ENCODE measurements around the gene USP7.

The USP7 gene

DNA sequence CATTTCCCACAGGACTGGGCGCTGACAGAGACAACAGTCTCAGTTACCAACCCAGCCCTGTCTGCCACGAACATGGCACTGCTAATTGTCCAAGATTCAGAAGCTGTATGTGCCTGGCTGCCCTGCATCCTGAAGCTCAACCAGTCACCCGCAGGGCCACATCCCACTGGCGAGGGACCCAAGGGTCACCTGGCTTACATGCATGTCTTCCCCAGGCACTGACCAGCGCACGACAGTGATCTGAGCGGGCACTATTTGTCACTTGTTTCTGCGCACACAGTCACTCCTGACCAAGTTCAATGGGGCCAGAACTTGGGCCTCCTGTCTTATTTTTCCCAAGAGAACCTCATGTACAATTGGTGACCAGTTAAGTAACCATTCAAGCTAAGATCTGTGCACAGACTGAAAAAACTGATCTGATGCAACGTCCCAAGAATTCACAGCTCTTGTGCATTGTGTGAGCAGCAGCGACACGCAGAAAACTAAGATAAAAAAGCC lies 13.1 kb downstream of the USP7 start:
- no peak for DNase-seq

DNA sequence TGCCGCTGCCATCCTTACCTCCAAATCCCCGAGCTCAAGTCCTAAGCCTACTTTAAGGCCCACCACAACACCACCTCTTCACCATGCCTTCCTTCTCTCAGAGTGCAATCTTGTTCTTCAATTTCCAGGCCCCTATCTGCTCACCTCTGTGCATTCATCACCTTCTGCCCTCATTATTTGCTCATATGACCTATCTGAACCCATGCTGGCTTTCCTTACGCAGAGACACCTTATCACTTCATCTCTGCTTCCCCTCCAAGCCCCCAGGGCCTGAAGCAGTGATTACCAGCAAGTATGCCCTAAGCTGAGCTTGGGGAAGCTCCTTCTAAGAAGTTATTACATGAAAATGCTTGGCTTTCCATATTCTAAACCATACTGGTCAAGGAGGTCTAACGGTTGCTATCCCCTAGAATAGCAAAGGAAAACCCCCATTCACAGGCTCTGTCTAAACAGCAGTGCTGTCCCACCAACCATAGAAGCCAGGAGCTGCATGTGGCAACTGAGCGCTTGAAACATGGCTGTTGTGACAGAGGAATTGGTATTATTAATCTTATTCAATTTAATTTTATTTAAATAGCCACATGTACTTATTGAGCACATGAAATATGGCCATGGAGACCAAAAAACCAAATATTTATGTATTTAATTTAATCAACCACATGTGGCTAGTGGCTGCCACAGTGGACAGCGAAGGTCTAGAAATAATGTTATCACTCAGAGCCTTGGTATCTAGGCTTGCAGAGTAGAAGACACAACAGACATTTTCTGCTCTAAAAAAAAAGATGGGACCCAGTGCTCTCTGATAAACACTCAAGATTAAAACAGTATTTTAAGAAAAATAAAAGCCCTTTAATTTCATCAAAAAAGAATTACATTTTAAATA lies 13.9 kb downstream of the USP7 start:
- DNase-seq: no peak

DNA sequence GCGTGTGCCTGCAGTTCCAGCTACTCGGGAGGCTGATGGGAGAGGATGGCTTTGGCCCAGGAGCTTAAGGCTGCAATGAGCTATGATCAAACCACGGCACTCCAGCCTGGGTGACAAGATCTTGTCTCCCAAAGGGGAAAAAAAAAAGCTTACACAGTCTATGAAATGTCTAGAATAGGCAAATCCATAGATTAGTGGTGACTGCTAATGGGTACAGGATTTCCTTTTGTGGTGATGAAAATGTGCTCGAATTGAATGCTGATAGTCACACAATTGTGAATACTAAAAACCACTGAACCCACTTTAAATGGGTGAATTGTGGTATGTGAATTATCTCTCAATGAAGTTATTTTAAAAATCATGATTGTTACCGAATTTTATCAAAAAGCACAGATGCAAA lies 14.9 kb downstream of the USP7 start:
- DNase-seq: no peak

DNA sequence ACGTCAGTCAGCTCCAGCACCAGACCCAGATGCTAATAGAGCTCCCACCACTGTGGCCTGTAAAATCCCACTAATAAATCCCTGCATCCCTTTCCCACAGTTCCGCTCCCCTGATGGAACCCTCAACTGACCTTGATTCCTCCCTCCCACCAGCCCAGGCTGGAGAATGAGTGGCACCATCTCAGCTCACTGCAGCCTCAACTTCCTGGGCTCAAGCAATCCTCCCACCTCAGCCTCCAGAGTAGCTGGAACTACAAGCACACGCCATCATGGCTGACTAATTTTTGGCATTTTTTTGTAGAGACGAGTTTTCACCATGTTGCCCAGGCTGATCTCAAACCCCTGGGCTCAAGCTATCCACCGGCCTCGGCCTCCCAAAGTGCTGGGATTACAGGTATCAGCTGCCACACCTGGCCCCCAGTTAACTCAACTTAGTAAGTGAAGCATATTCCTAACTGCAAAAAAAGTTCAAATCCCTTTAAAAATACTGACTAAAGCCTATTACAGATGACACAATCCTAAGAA lies 15.6 kb downstream of the USP7 start:
- DNase-seq: no peak

DNA sequence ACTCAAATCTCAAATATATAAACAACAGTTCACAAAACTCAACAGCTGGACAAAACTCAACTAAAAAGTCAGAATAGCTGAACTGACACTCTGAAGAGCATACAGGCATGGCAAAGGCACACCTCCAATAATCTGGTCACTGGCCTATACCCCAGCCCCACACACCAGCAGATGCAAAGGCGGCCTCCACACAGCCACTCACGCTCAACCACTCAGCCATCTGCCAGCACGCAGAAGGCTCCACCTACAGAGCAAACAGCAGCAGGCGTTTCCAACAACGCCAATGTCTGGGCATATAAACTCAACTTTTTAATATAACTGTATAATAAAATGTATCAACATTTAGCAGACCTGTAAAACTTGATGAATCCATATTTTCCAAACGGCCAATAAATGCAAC lies 17.2 kb downstream of the USP7 start:
- no peak for DNase-seq

DNA sequence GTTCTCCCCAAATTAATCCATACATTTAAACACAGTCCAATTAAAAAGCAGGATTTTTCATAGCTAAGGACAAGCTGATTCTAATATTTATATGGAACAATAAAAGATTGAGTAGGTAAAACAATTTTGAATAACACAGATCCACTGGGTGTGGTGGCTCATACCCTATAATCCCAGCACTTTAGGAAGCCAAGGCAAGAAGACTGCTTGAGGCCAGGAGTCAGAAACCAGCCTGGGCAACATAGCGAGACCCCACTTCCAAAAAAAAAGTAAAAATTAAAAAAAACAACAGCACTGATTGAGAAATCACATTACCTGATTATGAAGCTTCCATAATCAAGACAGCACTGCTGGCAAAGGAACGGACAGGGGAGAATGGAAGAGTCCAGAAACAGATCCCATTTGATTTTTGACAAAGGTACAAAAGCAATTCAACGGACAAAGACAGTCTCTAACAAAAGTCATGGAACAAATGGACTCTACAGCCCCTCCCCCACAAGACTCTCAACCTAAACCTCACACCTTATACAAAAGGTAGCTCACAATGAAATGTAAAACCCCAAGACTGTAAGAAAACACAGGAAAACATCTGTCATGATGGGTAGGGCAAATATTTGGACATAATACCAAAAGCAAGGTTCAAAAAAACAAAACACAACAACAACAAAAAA lies 17.9 kb downstream of the USP7 start:
- no peak for DNase-seq

DNA sequence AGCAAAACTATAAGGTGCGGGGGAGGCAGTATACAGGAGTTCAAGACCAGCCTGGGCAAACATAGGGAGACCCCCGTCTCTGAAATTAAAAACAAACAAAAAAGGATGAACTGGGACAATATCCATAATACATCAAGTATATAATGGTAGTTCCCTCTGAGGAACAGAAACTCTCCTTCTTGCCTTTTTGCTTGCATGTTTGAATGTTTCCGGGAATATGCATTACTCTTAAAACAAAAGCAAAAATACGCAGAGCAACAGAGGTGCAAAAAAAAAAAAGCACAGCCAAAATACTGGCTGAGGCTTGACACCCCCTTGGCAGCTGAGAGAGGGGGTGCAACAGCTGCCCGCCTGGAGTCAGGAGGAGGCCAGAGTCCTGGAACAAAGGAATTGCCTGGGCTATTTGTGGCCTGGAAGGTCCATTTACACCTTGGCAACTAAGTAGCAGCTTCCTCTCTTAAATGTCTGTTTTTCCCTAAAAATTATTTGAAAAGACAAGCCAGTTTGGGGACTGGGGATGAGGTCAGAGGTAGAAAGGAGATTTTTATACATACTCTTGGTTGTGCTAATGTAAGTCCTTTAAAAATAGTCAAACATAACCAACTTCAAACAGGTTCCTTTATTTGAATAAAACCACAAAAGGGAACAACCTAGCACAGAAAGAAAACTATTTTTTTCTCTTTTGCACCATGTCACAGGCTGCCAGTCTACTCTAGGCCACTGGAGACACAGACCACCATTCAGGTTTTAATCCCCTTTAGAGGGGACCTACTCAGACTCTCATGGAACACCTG lies 19.5 kb downstream of the USP7 start:
- DNase-seq: no peak

DNA sequence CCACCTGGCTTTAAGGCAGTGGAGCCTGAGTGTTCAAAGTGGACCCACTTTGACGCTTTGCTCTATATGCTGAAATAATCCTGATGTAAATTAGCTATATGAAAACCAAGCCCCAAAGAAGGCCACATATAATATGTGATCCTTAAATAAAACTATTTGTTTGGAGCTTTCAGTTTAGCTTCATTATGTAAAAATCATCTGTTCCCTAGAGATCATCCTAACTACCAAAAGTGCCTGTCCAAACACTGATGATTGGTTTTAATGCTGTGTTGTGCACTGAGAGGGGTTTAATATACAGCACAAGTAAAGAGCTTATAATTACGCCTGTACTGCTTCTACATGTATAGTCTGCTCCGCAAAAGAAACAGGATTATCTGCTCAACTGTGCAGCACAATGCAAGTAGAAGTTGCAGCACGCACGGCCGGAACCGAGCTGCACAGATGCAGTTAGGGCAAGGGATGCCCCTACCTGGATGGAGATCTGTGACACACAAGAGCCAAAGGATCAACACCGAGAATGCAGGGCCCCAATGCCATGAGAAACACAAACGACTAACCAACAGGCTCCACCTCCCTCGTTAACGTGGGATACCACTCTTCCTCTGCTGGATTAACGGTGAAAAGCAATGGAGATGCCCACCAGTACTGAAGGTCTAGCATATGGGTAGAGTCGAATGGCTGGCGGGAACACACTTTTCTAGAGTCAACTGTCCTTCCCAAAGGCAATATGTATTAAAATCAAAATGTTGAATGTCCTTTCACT lies 20.5 kb downstream of the USP7 start:
- no peak for DNase-seq

DNA sequence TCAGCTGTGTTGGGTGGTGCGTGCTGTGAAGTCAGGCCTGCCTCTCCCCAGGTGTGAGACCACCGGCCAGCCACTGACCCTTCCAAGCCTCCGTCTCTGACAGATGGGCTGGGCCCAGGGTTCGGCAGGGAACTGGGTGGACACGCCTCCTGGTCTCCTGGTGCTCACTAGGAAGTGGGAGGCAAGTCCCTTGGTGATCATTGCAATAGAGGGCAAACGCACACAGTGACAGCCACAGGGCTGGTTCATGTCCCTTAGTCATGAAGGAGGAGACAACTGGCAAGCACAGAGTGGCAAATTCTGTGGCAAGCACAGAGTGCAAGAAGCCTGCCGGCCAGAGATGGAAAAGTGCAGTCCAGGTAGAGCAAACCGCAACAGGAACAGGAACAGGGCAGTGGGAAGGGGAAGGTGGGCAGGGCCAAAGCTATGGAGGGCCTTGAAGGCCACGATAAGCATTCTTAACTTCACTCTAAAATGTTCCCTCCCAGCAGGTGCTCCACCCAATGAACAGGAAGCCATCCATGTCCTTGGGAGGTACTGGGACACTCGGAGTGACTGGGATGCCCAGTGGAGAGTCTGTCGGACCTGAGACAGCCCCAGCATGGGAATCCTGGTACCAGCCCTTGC lies 21.9 kb downstream of the USP7 start:
- no peak for DNase-seq

DNA sequence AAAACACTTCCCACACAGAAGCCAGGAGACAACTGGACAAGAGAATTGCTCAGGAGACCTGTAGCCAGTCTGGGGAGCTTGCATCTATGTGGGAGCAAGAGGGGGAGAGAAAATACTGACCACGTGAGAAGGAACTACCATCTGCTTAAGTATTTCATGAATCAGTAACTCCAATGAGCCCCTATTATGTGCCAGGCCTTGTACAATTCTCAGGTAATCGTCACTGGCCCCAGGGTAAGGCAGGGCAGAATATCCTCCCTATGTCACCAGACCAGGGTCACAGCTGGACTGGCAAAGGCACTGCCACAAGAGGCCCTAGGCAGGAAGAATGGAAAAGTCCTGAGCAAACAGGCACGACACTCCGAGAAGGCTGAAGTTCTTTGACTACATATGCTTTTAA lies 25.9 kb downstream of the USP7 start:
- no peak for DNase-seq

DNA sequence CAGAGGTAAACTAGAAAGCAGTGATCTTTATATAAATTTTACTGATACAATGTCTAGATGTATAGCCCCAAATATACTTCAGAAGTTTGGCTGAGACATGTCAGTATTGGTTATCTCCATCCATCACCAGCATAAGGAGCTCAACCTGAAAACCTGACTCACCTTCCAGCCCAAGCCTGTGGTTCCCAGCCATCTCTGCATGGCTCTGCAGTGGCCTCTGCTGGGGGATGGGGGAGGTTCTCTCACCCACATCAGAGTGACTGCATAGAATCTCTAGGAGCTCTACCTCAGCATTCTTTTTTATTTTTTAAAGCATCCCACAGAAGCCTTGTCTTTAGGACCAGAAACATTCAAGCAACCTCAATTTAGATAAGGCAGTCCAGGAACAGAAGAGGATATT lies 27.3 kb downstream of the USP7 start:
- DNase-seq: no peak

DNA sequence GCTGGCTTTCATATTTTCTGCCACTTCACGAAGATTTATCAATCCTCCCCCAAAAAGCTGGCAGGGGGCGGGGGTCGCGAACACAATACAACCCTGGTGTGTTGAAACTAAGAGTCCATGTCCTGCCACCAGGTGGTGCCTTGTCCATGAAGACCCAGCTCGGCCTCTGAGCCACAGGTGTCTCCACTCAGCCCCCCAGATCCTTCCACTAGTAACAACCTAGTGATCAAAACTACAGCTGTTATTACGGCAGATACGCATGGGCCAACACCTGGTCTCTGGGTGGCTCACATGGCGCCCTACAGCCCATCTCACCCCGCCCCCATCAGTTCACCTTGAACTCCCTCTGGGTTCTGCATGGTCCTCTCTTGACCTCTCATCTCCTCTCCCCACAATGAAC lies 27.7 kb downstream of the USP7 start:
- no peak for DNase-seq

DNA sequence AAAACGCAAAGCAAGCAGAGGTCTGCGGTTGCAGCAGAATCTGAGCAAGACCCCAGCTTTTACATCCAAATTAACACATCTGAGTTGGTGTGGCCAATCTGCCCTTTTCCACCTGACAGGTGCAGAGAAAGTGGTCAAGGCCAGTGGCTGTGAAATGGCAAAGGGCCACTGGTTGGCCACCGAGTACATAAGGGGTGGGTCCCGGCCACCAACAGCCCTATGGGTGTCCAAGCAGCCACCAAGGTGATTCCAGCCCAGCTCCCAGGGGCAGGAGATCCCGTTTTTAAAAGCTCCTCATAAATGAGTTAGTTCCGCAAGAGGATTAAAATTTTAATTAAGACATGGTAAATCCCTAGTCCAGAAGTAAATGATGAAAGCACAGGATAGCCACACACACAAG lies 29.1 kb downstream of the USP7 start:
- no peak for DNase-seq

DNA sequence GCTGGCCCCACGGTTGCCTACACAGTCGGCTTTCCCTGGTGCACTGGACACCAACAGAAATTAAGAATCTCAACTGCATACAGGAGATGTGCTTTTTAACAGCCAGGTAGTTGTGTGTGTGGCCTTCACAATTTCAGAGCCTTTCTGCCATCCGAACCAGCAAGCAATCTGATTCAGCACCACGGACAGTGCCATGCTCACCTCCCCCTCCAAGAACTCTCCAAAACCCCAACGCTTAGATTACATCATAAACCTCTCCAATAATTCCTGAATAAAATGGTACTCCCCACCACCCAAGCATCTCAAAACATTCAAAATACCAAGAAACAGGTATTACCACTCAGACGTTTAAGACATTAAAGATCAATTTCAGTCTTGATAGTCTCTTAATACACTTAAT lies 31.8 kb downstream of the USP7 start:
- DNase-seq: no peak

DNA sequence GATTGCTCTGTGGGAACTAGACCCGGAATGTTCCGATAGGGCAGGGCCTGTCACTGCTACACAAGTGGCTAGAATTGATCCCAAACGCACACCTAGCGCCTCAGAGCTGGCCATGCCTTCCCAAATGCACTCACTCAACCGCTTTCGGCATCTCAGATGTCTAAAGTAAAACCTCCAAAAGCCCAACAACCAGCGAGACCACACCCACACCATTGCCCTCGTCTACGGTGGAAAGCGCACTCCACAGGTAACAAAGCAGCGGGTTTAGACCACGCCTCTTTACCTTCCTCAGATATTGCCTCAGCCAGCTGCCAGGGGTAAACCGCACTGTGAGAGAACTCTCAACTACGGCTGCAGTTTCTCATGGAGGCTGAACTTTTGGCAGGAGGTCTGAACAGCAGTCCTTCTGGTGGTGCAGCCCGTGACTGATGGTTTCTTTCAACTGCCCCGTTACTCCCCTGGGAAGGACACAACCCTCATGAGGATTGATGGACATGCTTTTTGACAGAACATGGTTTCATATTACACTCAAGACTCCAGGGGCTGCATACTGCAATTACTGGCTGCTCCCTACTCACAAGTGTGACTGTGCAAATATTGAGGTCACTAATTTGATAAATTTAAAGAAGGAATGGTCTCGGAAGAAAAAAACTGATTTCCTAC lies 34.5 kb downstream of the USP7 start:
- DNase-seq: no peak

DNA sequence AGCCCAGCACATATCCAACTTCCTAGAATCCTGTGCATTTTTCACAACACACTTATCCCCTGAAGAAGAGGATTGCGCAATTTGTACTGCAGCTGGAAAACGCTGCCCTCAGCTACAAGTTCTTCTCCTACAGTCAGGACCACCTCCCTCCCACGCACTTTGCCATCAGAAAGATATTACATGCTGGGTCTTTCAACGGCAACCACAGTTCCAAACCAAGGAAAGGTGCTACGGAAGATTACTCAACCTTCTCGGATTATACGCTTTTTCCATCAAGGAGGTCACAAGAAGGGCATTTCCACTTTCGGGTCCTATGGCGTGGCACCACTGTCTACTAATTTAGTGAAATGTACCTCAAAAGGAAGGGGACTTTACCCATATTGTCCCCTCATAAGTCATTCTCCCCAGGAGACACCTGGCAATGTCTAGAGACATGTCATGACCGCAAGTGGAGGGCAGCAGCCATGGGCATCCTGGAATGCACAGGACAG lies 35.2 kb downstream of the USP7 start:
- DNase-seq: no peak

DNA sequence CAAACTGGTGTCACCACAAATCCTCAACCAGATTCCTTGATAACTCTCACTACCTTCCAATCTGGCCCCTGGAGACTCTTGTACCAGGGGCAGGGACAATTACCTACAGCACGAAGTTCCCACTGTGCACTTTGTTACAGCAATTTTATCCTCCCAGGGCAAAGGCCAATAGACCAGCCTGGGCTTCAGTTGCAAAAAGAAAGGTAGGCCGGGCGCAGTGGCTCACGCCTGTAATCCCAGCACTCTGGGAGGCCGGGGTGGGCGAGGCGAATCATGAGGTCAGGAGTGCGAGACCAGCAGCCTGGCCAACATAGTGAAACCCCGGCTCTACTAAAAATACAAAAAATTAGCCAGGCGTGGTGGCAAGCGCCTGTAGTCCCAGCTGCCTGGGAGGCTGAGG lies 36.9 kb downstream of the USP7 start:
- no peak for DNase-seq

DNA sequence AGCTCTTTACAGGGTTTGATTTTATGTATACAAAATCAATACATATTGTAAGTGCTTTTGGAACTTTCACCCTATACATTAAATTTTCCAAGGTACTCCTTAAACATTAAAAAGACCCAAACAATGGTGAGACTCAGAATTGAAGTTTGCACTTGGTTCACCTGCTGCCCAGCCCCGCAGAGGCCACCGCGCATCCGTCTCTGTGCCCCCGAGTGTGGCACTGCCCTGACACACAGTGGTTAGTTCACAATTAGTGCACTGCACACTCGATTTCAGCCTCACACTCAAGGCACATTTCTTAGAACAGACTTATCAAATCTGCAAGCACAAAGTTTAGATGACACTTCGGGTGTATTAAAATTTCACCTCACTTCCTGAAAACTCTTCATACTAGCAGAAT lies 38.3 kb downstream of the USP7 start:
- no peak for DNase-seq

DNA sequence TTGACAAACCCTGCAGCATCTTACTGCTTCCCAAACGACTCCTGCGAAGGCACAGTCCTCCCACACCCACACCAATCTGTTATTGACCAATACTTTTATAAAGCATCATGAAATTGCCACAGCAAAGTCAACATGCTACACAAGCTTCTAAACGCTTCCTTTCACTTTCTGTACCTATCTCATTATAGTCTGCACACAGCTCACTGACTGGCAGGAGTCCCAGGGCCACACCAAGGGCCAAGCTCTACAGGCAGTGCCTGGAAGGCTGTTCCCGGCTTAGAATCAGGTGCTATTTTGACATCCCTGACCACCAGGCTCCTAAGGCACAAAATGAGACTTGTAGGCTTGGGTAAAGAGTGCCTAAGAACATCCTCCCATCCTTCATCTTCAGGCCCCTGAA lies 39.5 kb downstream of the USP7 start:
- DNase-seq: no peak

DNA sequence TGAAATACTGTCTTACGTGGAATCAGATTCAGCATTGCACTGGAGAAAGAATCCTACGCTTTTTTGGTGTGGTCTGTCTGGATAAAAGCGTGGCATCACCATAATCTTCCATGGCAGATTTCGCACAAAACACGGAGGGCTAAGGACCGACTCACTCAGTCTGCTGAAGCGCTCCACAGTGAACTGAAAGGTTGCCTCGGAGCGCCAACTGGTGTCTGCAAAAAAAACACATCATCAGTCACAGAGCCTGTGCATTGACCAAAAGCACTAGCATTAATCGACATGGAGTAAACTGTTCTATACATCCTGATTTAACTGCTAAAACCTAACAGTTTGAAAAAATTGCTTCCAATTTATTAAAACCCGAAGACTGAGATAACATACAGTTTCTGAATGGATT lies 40.5 kb downstream of the USP7 start:
- DNase-seq: no peak

DNA sequence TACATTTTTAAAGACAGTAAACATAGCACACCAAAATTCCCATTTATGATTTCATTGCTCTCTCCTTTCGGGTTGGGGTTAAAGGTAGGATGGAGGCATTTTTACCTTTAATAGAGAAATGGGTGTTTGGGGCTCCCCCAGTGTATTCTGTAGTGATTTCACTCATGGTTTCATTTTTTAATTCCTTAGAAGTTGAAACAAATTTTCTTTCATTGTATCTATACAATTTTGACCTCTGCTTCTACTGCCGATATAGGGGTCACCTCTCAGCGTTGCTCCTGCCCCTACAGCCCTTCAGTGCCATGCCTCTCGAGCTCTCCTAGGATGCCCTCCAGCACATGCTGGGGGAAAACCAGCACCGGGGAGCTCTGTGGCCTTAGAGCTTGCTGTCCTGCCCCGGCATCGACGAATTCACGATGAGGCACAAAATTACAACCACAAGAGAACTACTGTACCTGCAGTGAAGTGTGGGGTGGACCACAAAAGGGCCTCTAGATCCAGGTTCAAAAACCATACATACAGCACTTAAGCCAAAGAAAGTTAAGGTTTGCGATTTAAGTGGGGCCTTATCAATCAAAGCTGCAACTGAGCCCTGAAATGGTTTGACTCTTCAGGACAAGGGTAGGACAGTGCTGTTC lies 42.2 kb downstream of the USP7 start:
- no peak for DNase-seq

All from SIG-M5 (cell line).